SK-N-SH treated with all-trans-retinoic acid at 6 μM for 48 hours (cell line): ENCODE results near the gene SLC8B1.

Experiments
- ARNTL ChIP-seq: fragments of 450-650 bp; formaldehyde crosslinking; IDR thresholded peaks from 2 replicates; pipeline ENCODE4 v1.5.0; 2020; ENCODE audit warnings: low read depth, mild to moderate bottlenecking, moderate library complexity, borderline replicate concordance
- BACH2 ChIP-seq: fragments of 250-450 bp; sonication (Bioruptor Pico); IDR thresholded peaks from 2 replicates; pipeline ENCODE4 v1.9.0; 2021; ENCODE audit warnings: mild to moderate bottlenecking, borderline replicate concordance
- ESRRG ChIP-seq: fragments of 250-450 bp; sonication (Bioruptor Pico); IDR thresholded peaks from 2 replicates; pipeline ENCODE4 v1.6.1; 2021; ENCODE audit warnings: mild to moderate bottlenecking
- RARB ChIP-seq: fragments of 250-450 bp; sonication (Bioruptor Pico); IDR thresholded peaks from 2 replicates; pipeline ENCODE4 v1.8.0; 2021; ENCODE audit warnings: mild to moderate bottlenecking, moderate library complexity
- TOX ChIP-seq: fragments of 250-450 bp; sonication (Bioruptor Pico); IDR thresholded peaks from 2 replicates; pipeline ENCODE4 v1.8.0; 2021; ENCODE audit warnings: mild to moderate bottlenecking, moderate library complexity, borderline replicate concordance
- ZFP3 ChIP-seq: fragments of 250-450 bp; sonication (Bioruptor Pico); IDR thresholded peaks from 2 replicates; pipeline ENCODE4 v1.5.0; 2020; ENCODE audit warnings: mild to moderate bottlenecking, moderate library complexity
- ZFP30 ChIP-seq: fragments of 450-650 bp; formaldehyde crosslinking; IDR thresholded peaks from 2 replicates; pipeline ENCODE4 v1.5.0; 2022; ENCODE audit warnings: mild to moderate bottlenecking, moderate library complexity
- ZNF70 ChIP-seq: fragments of 450-650 bp; formaldehyde crosslinking; IDR thresholded peaks from 2 replicates; pipeline ENCODE4 v1.5.0; 2020; ENCODE audit warnings: mild to moderate bottlenecking, moderate library complexity
- TF ChIP-seq, protein P1 (sequence below): fragments of 250-450 bp; sonication (Bioruptor Pico); IDR thresholded peaks from 2 replicates; pipeline ENCODE4 v1.8.0; 2020; ENCODE audit warnings: mild to moderate bottlenecking, moderate library complexity, borderline replicate concordance
- TF ChIP-seq, protein P2 (sequence below): fragments of 250-450 bp; sonication (Bioruptor Pico); IDR thresholded peaks from 2 replicates; pipeline ENCODE4 v1.5.1; 2021; ENCODE audit warnings: mild to moderate bottlenecking, moderate library complexity
- TF ChIP-seq, protein P3 (sequence below): fragments of 250-450 bp; sonication (Bioruptor Pico); IDR thresholded peaks from 2 replicates; pipeline ENCODE4 v1.5.0; 2020; ENCODE audit warnings: mild to moderate bottlenecking, moderate library complexity

DNA sequence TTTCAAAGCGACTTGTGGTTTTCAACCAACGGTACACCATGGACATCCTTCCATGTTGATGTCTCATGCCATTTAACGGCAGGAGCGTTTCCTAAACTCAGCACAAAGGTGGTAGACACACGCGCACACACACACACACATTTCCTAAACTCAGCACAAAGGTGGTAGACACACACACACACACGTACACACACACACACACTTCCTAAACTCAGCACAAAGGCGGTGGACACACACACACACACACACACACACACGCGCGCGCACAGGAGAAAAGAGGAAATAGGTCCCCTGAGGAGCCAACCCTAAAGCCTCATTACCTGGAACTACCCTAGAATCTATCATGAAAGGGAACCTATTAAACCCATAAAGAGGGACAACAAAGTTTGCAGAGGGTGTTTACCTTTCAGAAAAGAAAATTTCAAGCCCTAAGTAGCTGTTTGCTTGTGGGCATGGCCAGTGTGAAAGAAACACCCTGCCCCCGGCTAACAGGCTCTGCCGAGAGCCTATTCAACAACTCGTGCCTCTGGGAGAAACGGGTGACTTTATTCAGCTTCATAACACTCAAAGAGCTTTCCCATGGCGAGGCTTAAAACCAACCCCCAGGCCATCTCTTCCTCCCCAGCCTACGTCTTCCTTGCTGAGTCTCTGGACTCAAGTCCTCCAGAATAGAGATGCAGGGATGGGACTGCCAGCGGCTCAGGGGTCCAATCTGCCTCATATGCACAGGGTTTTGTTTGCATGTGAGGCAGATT lies 31.8 kb downstream of the SLC8B1 start:
- TF ChIP-seq ARNTL (CRISPR knock-in tag) (no peak), RARB (CRISPR knock-in tag) (no peak), ESRRG (no peak), ZFP30 (CRISPR knock-in tag) (no peak), ZFP3 (CRISPR knock-in tag) (no peak), BACH2 (CRISPR knock-in tag) (no peak), ZNF70 (no peak), TOX (no peak)
- TF ChIP-seq, protein P1, sequence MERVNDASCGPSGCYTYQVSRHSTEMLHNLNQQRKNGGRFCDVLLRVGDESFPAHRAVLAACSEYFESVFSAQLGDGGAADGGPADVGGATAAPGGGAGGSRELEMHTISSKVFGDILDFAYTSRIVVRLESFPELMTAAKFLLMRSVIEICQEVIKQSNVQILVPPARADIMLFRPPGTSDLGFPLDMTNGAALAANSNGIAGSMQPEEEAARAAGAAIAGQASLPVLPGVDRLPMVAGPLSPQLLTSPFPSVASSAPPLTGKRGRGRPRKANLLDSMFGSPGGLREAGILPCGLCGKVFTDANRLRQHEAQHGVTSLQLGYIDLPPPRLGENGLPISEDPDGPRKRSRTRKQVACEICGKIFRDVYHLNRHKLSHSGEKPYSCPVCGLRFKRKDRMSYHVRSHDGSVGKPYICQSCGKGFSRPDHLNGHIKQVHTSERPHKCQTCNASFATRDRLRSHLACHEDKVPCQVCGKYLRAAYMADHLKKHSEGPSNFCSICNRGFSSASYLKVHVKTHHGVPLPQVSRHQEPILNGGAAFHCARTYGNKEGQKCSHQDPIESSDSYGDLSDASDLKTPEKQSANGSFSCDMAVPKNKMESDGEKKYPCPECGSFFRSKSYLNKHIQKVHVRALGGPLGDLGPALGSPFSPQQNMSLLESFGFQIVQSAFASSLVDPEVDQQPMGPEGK (CRISPR knock-in tag) = no peak
- TF ChIP-seq, protein P2, sequence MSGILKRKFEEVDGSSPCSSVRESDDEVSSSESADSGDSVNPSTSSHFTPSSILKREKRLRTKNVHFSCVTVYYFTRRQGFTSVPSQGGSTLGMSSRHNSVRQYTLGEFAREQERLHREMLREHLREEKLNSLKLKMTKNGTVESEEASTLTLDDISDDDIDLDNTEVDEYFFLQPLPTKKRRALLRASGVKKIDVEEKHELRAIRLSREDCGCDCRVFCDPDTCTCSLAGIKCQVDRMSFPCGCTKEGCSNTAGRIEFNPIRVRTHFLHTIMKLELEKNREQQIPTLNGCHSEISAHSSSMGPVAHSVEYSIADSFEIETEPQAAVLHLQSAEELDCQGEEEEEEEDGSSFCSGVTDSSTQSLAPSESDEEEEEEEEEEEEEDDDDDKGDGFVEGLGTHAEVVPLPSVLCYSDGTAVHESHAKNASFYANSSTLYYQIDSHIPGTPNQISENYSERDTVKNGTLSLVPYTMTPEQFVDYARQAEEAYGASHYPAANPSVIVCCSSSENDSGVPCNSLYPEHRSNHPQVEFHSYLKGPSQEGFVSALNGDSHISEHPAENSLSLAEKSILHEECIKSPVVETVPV = no peak
- TF ChIP-seq, protein P3, sequence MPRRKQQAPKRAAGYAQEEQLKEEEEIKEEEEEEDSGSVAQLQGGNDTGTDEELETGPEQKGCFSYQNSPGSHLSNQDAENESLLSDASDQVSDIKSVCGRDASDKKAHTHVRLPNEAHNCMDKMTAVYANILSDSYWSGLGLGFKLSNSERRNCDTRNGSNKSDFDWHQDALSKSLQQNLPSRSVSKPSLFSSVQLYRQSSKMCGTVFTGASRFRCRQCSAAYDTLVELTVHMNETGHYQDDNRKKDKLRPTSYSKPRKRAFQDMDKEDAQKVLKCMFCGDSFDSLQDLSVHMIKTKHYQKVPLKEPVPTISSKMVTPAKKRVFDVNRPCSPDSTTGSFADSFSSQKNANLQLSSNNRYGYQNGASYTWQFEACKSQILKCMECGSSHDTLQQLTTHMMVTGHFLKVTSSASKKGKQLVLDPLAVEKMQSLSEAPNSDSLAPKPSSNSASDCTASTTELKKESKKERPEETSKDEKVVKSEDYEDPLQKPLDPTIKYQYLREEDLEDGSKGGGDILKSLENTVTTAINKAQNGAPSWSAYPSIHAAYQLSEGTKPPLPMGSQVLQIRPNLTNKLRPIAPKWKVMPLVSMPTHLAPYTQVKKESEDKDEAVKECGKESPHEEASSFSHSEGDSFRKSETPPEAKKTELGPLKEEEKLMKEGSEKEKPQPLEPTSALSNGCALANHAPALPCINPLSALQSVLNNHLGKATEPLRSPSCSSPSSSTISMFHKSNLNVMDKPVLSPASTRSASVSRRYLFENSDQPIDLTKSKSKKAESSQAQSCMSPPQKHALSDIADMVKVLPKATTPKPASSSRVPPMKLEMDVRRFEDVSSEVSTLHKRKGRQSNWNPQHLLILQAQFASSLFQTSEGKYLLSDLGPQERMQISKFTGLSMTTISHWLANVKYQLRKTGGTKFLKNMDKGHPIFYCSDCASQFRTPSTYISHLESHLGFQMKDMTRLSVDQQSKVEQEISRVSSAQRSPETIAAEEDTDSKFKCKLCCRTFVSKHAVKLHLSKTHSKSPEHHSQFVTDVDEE (CRISPR knock-in tag) = no peak
